Pulmonary artery endothelial cell (primary cell): Measurements from ENCODE around the gene GPSM1. TPM values are rescaled to one million over a fixed set of nuclear protein-coding genes. Genes with fewer than 3 reads are reported as not detected.

Experiments
- DNase-seq: peaks from one replicate; pipeline ENCODE4 v3.0.0-alpha.2; 2011; ENCODE audit warnings: low read depth, low spot score
- total RNA-seq: library from RNA; depleted of rRNA; stranded (reverse); fragments of >200 nt; gene quantifications from 2 replicates; pipeline ENCODE4 v1.2.3, GENCODE V29; 2014

Gene GPSM1
- total RNA-seq, 1 donor from 2014 or later = 32.1 TPM

DNA sequence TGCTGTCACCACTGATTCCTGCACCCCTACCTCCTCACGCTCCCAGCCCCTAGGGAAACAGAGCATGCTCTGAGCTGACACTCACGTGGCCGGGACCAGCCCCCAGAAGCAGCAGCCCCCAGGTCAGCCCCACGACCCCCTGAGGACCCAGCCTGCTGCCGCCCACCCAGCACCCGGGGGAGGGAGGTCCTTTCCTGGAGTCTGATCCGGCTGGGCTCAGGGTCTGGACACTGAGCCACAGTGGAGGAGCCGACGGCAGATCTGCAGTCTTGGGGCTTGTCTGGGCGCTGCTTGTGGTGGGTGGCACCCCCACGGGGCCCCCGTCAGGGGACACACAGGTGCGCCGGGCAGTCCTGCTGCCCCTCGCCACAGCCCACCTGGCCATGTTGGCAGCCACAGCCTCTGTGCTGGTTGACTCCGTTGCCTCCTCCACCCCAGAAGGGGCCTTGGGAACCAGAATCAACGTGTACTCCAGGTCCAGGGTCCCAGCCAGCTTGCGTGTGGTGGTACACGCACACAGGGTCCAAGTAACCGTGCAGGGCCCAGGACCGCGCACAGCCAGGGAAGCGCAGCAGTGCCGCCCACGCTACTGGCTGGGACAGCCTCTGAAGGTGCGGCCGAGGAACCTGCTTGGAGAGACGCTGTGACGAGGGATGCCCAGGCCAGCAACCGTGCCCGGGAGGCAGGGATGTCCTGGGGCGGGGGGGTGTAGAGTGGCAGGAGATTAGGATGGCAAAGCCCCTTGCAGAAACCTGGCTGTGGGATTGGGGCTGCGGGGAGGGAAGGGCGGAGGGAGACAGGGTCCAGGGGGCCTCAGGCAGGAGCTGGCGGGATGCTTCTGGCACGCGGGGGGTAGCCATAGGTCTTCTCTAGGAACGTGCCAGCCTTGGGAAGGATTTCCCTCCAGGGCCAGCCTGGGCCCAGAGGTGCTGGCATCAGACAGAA, 32.7 kb downstream of the GPSM1 start:
- DNase-seq = no peak

DNA sequence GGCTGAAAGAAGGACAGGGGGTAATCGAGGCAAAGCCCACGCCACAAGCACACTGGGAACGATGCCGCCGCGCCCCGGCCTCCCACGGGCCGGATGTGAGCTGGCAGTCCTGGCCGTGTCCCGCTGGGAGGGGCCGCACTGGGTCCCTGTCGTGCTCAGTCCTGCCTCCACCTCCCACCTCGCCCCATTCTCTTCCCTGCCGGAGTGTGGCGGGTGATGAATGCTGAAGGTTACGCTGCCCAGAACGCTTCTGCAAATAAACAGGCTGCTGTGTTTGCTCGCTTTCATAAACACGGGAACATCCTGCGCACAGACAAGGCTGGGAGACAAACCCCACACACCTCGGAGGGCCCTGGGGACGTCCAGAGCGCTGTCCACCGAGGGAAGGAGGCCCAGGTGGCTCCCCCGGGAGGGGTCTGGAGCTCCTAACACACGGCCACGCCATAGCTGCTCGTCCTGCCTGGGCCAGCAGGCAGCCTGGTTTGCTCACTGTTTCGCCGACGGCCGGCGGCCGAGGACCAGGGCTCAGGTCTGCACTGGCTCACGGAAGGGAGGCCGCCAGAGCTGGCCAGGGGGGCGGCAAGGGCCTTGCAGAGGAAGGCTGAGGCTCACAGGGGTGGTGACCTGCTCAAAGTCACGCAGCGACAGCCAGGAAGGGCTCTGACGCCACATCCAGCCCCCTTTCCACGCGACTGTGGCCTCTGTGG, 33.9 kb downstream of the GPSM1 start:
- DNase-seq = no peak

DNA sequence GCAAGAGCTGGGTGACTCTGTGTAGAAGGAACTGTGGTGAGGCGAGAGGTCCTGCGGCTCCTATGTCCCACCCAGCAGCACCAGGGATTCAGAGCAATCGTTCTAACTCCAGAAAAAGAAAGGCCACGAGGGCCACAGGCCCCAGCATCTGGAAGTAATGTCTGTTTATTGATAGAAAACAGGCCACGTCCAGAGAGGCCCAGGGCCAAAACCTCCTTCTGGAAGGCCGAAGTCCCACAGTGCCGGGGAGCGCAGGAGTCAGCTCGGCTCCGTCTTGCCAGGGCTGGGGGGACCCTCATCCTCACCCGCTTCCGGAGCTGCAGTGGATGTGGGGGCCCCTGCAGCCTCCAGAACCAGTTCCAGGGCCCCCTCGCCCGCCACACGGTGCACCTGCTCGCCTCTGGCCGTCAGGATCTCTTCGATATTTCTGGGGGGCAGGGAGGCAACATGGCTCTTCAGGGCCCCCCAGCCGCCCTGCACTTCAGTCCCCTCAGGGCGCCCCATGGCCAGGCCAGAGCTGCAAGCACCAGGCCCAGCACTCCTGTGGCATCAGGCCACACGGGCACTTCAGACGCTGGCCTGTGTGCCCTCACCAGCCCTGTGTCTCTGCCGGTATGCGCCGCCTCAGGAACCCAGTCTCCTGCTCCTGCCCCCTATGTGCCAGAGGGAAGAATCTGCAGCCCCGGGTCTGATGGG, 34.6 kb downstream of the GPSM1 start:
- no peak for DNase-seq

DNA sequence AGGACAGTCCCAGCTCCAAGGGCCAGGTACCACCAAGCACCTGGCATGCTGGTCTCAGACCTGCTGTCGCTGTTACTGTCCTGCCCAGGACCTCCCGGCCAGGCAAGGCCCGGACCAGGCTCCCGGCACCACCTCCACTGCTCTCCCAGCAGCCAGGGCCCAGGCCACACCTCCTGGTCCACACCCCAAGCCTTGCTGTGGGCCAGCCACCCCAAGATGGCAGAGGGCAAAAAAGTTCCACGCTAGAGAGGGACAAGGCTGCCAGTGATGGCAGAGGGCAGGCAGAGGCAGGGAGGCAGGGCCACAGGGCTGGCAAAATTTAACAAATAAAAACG, 35.1 kb downstream of the GPSM1 start:
- DNase-seq = no peak

DNA sequence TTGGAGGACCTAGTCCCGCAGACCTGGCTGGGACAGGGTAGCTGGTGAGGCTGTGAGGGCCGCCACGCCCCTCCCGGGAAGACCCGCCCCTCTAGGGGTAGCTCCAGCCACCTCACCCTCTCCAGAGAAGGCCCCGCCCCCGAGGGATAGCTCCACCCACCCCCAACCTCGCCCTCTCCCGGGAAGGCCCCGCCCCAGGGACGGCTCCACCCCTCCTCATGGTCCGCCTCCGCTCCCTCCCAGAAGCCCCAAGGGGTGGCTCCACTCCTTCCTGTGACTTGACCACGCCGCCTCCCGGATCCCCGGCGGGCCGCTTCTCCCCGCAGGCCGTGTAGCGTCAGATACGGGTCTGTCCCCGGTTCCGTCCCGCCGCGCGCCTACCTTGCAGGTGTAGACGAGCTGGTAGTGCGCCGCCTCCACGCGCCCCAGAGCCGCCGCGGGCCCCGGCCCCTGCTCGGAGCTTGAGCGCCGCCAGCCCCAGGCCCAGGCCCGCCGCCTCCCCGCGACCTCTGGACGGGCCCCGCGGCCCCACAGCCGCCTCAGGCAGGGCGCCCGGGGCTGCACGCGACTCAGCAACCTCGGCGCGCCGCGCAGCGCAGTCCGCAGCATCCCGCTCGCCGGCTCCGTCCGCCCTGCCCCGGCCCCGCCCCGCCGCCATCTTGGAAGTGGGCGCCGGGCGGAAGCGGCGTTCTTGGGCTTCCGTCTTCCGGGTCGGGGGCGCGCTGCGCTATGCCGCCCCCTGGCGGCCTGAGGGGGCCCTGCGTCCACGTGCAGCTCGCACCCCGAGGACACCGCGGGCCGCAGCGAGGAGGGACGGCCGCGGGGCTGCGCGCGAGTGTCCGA, 36.0 kb downstream of the GPSM1 start, which contains the start of gene DNLZ:
TSS of gene DNLZ (minus strand) at position 639 of the 843 bp plus-strand sequence. CDS start at position 609, 30 bp downstream.
- peak; percentile 81 for DNase-seq

DNA sequence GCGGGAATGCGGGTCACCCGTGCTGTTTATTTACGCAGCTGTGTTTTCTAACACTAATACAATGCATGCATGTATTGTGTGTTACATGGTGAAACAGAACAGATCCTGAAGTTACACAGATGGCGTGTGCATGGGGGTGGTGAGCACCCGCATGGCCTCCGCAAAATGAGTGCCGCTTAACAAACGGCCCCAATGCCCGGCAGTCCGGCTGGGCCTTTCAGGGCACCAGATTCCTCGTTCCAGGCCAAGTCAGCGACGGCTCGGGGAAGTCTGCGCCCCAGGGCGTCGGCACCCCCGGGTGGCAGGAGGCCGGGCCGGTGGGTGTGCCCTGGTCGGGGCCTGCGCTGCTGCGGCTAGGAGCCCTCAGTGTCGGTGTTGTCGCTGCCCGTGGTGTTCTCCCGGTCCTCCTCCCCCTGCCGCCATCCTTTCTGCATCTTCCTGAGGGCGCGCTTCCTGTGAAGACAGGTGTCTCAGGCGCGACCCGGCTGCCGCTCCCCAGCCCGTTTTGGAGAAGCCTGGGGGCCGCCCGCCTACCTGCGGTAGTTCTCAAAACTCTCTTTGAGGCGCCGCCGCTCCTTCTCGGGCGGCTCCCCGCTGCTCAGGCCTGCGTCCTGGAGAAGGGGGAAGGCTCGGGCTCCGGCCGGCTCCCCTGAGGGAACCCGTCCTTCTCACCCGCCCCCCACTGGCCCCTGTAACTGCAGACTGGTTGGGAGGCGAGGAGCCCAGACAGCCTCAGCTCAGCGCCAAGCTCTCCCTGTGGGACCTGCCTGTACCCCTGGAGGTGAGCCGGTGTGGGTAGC, 36.8 kb downstream of the GPSM1 start:
- DNase-seq = no peak

DNA sequence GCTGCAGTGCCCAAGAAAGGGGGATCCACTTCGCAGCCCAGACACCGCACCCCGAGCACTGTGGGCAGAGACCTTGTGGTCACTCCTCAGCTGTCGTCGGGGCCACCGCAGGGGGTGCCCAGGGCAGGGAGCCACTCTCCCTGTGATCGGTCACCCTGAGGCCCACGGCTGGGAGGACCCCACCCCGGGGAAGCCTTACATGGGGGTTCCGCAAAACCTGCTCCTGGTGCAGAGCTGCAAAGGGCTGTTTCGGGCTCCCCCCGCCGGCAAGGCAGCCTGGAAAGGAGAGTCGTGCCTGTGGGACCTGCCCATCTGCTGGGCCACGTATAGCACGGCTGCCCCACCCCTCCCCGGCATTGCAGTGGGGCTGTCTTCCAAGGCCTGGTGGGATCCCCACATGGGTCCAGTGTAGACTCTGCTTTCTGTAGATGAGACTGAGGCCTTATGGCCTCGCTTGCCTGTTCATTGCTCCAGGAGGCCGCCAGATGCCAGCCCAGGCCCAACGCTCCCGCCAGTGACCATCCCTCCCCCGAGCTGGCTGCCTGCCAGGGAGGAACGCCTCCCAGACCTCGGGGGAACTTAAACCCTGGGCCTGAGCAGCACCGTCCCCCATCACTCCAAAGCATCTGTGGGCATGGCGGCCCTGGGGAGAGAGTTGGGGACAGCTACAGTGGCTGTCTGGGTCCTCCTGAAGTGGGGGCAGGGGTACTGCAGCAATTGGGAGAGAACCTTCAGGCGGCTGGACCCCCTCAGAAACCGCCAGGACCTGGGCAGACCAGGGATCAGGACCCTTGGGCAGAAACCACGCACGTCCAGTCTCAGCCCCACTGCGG, 37.8 kb downstream of the GPSM1 start:
- no peak for DNase-seq

DNA sequence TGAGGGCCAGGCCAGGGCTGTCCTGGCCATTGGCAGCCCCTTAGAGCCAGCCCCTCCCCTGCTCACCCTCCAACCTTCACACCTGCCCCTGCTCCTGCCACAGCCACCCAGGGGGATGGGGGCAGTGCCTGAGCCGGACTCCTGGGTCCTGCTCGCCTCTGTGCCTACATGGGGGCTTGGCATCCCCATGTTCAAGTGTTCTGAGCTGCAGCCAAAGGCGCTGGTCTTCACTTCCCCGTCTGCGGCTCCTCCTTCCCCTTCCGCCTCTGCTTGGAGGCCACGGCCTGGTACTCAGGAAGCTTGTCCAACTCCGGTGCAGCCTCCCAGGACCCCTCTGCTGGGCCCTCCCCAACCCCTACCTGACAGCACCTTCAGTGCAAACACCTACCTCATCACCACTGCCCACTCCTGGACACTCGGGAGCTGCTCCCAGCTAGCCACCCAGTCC, 38.5 kb downstream of the GPSM1 start:
- no peak for DNase-seq

DNA sequence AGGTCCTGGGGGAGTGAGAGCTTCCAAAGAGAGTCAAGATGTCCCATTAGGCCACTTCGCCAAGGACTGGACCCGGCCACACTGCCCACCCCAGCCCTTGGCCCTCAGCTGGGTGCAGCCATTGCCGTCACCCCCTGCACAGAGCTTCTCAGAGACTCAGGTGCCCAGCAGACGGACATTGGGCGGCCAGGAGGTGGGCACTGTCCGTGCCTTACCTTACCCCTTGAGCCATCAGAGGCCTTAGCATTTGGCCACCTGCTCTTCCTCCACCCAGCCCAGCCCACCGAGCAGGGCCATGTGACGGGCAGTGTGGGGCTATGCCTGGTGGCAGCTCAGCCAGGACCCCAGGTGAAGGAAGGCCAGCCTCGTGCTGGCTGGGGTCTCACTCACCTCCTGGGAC, 39.5 kb downstream of the GPSM1 start:
- DNase-seq = no peak

DNA sequence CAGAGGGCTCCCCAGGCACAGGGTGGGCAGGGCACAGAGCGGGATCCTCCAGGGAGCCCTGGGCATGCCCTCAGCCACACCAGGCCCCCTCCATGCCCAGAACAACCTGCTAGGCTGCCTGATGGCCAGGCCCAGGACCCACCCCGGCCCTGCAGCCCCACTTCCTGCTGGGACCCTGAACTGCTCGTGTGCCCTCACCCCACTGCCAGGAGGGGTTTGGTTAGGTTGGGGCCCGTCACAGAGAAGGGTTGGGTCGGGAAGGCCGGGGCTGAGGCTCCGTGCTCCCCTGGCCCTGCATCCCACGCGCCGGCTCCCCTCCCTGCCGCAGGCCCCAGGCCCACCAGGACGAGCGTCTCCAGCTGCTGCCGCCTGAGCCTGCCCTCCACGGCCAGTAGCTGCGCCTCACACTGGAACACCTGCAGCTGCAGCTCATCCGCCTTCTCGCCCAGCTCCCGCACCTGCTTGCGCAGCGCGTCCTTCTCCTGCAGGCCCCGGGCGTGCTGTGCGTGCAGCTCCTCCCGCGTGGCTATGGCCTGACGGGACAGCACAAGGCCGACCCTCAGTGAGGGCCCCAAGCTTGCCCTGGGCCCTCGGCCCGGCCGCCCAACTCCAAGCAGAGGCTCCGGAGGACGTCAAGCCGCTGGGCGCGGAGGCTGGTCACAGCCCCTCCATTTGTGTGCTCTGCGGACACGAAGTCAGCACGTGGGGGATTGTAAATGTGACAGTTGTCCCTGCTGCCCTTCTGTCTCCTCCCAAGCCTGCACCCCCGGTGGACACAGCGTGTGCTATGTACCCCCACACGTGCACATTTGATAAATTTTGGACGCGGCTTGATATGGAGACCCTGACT, 40.2 kb downstream of the GPSM1 start:
- no peak for DNase-seq

DNA sequence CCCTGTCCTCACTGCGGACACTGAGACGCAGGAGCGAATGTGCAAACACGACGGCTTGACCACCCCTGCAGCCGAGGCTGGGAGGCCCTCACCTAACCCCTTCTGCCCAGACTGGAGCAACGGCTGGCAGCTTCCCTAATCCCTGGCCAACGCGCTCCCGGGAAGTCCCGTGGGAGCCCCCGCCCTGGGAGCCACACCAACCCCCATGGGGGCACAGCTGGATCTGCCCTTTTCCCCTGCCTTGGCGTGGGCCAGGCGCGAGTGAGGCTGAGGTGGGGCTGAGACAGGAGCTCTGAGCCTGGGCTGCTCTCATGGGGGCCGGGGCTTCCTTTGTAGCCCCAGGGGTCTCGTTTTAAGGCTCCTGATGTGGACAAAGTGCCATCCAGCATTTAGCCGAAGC, 40.9 kb downstream of the GPSM1 start:
- no peak for DNase-seq

DNA sequence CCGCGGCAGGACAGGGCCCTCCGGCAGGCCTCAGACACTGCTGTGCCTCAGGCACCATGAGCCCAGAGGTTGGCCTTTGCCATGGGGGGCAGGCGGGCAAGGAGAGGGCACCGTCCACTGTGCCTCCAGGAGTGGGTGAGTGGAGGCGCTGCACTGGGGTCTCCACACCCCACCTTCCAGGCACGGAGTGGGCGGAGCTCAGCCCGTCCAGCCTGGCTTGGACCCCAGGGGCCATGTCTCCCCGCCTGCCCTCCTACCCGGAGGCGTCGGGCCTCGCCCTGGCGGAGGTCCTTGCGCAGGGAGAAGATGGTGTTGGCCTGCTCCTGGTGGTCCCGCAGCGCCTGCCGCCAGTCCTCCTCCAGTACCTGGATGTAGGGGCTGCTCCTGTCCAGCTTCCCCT, 42.7 kb downstream of the GPSM1 start:
- DNase-seq = no peak

DNA sequence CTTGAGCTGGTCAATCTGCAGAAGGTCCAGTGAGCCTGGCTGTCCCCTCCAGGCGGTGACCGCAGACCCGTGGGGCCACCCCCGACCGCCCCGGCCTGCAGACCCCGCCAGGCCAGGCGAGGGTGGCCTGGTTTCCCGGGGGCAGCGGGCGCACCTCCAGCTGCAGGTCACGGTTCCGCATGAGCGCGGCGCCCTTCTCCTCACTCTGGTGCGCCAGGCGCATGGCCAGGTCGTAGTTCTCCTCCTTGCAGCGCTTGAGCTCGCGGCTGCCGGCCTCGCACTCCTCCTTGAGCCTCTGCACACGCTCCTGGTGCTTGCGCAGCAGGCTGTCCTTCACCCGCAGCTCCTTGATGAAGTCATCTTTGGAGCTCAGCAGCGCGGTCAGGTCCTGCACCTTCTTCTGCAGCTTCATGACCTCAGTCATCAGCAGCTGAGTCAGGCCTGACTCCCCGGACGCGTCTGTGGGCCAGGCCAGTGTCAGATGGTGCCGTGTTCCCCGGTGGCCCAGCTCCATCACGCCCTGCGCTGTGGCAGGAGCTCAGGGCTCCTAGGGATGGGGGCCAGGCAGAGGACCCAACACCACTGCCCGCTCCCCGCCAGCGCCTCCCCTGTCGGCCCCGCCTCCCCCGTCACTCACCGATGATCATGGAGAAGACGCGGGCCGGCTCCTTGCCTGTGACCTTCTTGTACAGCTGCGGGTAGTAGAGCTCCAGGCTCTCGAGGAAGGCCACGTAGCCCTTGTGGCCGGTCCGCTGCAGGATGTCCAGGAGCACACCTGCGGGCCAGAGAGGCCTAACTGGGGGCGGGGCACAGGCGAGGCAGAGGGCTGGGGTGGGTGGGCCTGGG, 43.6 kb downstream of the GPSM1 start:
- DNase-seq = no peak

DNA sequence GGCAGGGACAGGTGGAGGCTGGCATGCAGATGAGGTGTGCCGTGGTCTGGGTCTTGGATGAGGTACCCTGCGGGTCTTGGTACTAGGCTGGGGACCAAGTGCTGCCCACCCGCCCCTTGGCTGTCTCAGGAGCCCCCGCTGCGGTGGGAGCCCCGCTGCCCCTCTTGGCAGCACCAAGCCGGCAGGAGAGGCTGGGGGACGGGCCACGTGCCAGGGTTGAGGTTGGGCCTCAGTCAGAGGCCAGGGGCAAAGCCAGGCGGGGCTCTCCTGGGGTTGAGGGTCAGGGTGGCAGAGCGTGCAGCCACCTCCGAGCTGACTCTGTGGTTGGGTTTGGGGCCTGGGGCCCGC, 44.2 kb downstream of the GPSM1 start:
- DNase-seq = no peak

DNA sequence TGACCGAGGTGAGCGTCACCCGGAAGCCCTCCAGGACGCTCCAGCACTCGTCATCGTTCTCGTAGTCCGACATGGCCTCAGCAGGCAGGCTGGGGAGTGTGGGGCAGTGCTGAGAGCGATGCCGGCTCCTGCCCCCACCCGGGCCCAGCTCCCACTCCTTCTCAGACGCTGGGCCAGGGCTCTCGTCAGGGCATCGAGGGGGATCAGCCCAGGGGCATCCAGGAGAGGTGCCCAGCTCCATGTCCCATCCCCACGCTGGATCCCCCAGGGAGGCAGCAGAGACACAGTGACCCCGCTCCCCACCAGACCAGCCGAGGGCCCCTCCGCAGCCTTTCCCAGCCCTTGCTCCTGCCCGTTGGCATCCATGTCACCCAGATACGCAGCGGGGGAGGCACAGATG, 44.7 kb downstream of the GPSM1 start:
- DNase-seq = no peak

DNA sequence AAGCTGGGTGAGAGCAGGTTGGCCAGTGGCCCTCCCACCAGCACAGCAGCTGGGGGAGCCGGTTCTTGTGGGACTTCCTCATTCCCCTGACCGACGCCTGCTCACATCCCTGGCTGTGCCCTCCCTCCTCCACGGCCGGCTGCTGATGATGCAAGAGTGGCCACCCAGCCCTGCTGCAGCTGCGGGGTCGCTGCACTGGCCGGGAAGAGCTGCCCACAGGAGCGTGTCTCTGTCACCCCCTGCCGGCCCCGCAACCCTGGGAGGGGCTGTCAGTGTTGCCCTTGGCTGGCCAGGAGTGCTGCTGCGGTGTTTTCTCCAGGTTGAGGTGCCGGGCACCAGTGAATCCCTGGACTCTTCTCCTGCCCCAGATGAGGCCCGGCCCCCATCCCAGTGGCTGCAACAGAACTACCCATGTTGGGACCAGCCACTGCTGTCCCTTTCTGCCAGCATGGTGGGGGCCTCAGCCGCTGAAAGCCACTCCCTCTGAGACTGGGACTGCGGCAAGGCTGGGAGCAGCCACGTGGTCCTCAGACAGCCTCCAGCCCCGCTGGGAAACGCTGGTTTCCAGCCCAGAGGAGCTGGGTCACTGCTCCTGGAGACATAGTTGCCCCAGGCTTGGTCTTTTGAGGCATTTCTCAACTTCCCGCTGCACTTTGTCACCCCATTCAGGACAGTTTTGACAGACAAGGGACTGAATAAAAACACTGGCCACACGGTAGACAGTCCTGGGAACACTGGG, 45.4 kb downstream of the GPSM1 start:
- DNase-seq = no peak
